ENCODE measurements around the gene MYO3B.

Gene MYO3B

DNA sequence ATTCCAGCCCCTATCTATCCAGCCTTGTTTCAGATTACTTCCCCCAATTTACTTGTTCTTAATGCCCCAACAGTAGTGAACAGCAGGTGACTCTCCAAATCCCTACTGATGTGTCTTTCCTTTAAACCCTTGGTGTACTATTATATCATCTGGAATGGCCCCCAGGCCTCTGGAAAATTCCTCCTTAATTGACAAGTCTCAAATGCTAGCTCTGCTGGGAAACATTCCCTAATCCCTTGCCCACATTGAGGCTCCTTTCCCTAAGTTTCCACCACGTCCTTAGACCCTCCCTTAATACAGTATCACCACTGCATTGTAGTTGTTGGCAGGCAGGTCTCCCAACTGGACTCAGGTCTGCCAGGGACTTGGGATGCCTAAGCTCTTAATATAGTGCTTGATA is 41.0 kb downstream of the MYO3B start:
- TF ChIP-seq YY1 (IDR thresholded peaks at IDR 0.05; ENCODE audit: low read depth) (no peak), EP300 (IDR thresholded peaks at IDR 0.05; ENCODE audit: borderline replicate concordance) (no peak), CREB1 (IDR thresholded peaks at IDR 0.05; ENCODE audit: low read depth) (no peak)

- TF ChIP-seq CREB1 (IDR thresholded peaks at IDR 0.05; ENCODE audit: low read depth) (no peak), NFIC (IDR thresholded peaks at IDR 0.05) (no peak)
- TF ChIP-seq, protein P1, sequence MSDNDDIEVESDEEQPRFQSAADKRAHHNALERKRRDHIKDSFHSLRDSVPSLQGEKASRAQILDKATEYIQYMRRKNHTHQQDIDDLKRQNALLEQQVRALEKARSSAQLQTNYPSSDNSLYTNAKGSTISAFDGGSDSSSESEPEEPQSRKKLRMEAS (IDR thresholded peaks at IDR 0.05): no peak
Observed at GRCh38 chr2:170221317-170222288, 43.7 kb downstream of the MYO3B start.

GRCh38 chr2:170222298-170222697 is 44.4 kb downstream of the MYO3B start:
- TF ChIP-seq, protein P1 (IDR thresholded peaks at IDR 0.05): no peak
- TF ChIP-seq CREB1 (IDR thresholded peaks at IDR 0.05; ENCODE audit: low read depth) (no peak), FOXM1 (IDR thresholded peaks at IDR 0.05; ENCODE audit: borderline replicate concordance, low read depth) (no peak), YY1 (IDR thresholded peaks at IDR 0.05; ENCODE audit: low read depth) (no peak), RAD21 (IDR thresholded peaks at IDR 0.05; ENCODE audit: low read depth) (no peak), TEAD4 (IDR thresholded peaks at IDR 0.05) (no peak), USF1 (IDR thresholded peaks at IDR 0.05) (no peak), REST (IDR thresholded peaks at IDR 0.05; ENCODE audit: low read depth) (no peak), CEBPB (IDR thresholded peaks at IDR 0.05) (no peak), NFIC (IDR thresholded peaks at IDR 0.05) (no peak), TAF1 (IDR thresholded peaks at IDR 0.05; ENCODE audit: low read depth) (no peak)

- TF ChIP-seq, protein P1 (IDR thresholded peaks at IDR 0.05): no peak
- TF ChIP-seq NFIC (IDR thresholded peaks at IDR 0.05) (no peak), USF1 (IDR thresholded peaks at IDR 0.05) (no peak), TAF1 (IDR thresholded peaks at IDR 0.05; ENCODE audit: low read depth) (no peak)
Observed at GRCh38 chr2:170222842-170223241, 44.9 kb downstream of the MYO3B start.

GRCh38 chr2:170224692-170225294 is 46.8 kb downstream of the MYO3B start:
- no peak for TF ChIP-seq USF1 (IDR thresholded peaks at IDR 0.05)
- TF ChIP-seq FOXM1 (IDR thresholded peaks at IDR 0.05; ENCODE audit: borderline replicate concordance, low read depth): no peak
- TF ChIP-seq TAF1 (IDR thresholded peaks at IDR 0.05; ENCODE audit: low read depth): no peak
- no peak for TF ChIP-seq RAD21 (IDR thresholded peaks at IDR 0.05; ENCODE audit: low read depth)
- no peak for TF ChIP-seq YY1 (IDR thresholded peaks at IDR 0.05; ENCODE audit: low read depth)
- TF ChIP-seq EP300 (IDR thresholded peaks at IDR 0.05; ENCODE audit: borderline replicate concordance): no peak
- TF ChIP-seq REST (IDR thresholded peaks at IDR 0.05; ENCODE audit: low read depth): no peak
- no peak for TF ChIP-seq ZBTB7A (IDR thresholded peaks at IDR 0.05; ENCODE audit: low read depth)
- TF ChIP-seq NFIC (IDR thresholded peaks at IDR 0.05): no peak
- TF ChIP-seq TEAD4 (IDR thresholded peaks at IDR 0.05): no peak
- no peak for TF ChIP-seq TCF12 (IDR thresholded peaks at IDR 0.05; ENCODE audit: low read depth)
- no peak for TF ChIP-seq CREB1 (IDR thresholded peaks at IDR 0.05; ENCODE audit: low read depth)
- no peak for TF ChIP-seq EGR1 (IDR thresholded peaks at IDR 0.05)
- TF ChIP-seq, protein P1 (IDR thresholded peaks at IDR 0.05): no peak
- TF ChIP-seq CEBPB (IDR thresholded peaks at IDR 0.05): no peak
